NCI-H1048 (cell line): Measurements from ENCODE around the gene PSME3IP1.

ENCODE experiments used
- DNase-seq: peaks from one replicate; lab custom pipeline; 2025; lab: John Stamatoyannopoulos, UW

PSME3IP1 gene

GRCh38 chr16:57167538-57167937, 18.3 kb downstream of the PSME3IP1 start:
- DNase-seq: no peak

GRCh38 chr16:57166951-57167350, 18.9 kb downstream of the PSME3IP1 start:
- DNase-seq: no peak

- no peak for DNase-seq
These were observed 19.4 kb downstream of the PSME3IP1 start for GRCh38 chr16:57166451-57166850.

GRCh38 chr16:57165938-57166337, 19.9 kb downstream of the PSME3IP1 start:
- DNase-seq: no peak

GRCh38 chr16:57165483-57165882, 20.4 kb downstream of the PSME3IP1 start:
- DNase-seq: no peak

GRCh38 chr16:57163842-57164241, 22.0 kb downstream of the PSME3IP1 start:
- DNase-seq: no peak

- no peak for DNase-seq
These were observed 26.4 kb downstream of the PSME3IP1 start for GRCh38 chr16:57159447-57159846.

- DNase-seq: no peak
These were observed 28.3 kb downstream of the PSME3IP1 start for GRCh38 chr16:57157533-57157932.

GRCh38 chr16:57156351-57156703, 29.5 kb downstream of the PSME3IP1 start:
- DNase-seq: no peak

GRCh38 chr16:57155702-57156350, 30.0 kb downstream of the PSME3IP1 start:
- no peak for DNase-seq

GRCh38 chr16:57153841-57154240, 32.0 kb downstream of the PSME3IP1 start:
- DNase-seq: no peak

- no peak for DNase-seq
These were observed 33.4 kb downstream of the PSME3IP1 start for GRCh38 chr16:57152096-57153093.

- DNase-seq: no peak
These were observed 34.5 kb downstream of the PSME3IP1 start for GRCh38 chr16:57151369-57151768.

- DNase-seq: no peak
These were observed 35.0 kb downstream of the PSME3IP1 start for GRCh38 chr16:57150682-57151330.

- no peak for DNase-seq
These were observed 36.4 kb downstream of the PSME3IP1 start for GRCh38 chr16:57149391-57149790.

GRCh38 chr16:57148481-57148880, 37.4 kb downstream of the PSME3IP1 start:
- DNase-seq: no peak

- no peak for DNase-seq
These were observed 38.2 kb downstream of the PSME3IP1 start for GRCh38 chr16:57147381-57148221.

- DNase-seq: no peak
These were observed 39.1 kb downstream of the PSME3IP1 start for GRCh38 chr16:57146735-57147134.

- no peak for DNase-seq
These were observed 39.7 kb downstream of the PSME3IP1 start for GRCh38 chr16:57146040-57146647.

GRCh38 chr16:57145046-57146021, 40.5 kb downstream of the PSME3IP1 start:
- DNase-seq: no peak
